Measurements from ENCODE around the gene PI3.
A peak's percentile ranks its signal among the peaks of the same experiment; 100 is the strongest.
"Not testable (repeated sequence)": the region's sequence is repeated elsewhere in the genome, so short reads cannot be mapped to it uniquely, and the experiment has no call there.

The PI3 gene, protein sequence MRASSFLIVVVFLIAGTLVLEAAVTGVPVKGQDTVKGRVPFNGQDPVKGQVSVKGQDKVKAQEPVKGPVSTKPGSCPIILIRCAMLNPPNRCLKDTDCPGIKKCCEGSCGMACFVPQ

GRCh38 chr20:45174434-45175364 is at the start of gene PI3:
PI3 (plus strand) TSS chr20:45174902; CDS start chr20:45174923, 21 bp downstream.
- no peak within 1 kb of the TSS for H3K27ac ChIP-seq
- TF ChIP-seq, protein P1, sequence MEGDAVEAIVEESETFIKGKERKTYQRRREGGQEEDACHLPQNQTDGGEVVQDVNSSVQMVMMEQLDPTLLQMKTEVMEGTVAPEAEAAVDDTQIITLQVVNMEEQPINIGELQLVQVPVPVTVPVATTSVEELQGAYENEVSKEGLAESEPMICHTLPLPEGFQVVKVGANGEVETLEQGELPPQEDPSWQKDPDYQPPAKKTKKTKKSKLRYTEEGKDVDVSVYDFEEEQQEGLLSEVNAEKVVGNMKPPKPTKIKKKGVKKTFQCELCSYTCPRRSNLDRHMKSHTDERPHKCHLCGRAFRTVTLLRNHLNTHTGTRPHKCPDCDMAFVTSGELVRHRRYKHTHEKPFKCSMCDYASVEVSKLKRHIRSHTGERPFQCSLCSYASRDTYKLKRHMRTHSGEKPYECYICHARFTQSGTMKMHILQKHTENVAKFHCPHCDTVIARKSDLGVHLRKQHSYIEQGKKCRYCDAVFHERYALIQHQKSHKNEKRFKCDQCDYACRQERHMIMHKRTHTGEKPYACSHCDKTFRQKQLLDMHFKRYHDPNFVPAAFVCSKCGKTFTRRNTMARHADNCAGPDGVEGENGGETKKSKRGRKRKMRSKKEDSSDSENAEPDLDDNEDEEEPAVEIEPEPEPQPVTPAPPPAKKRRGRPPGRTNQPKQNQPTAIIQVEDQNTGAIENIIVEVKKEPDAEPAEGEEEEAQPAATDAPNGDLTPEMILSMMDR (IDR thresholded peaks at IDR 0.05), result no peak
- no peak for TF ChIP-seq ZFX (IDR thresholded peaks at IDR 0.05; ENCODE audit: borderline replicate concordance)

DNA sequence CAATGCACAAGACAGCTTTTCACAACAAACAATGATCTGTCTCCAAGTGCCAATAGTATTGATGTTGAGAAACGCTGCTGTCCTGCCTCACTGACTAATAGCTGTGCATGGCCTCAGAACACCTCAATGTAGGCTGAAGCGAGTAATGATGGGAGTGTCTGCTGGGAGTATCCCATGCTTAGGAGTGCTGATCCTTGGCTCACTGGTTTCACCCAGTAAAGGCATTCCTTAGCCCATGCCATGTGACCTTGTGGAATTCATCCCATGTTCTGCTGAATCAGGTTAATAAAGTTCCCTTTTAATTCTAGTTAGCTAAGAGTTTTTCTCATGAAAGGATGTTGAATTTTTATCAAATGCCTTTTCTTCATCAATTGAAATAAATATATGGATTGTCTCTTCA is 46.6 kb upstream of the PI3 start:
- H3K27ac ChIP-seq, result no peak overlapping the region
- no peak for TF ChIP-seq ZFX (IDR thresholded peaks at IDR 0.05; ENCODE audit: borderline replicate concordance)
- TF ChIP-seq, protein P1 (IDR thresholded peaks at IDR 0.05), result no peak

GRCh38 chr20:45136911-45137310 is 37.8 kb upstream of the PI3 start:
- H3K27ac ChIP-seq, result no peak overlapping the region
- TF ChIP-seq, protein P1 (IDR thresholded peaks at IDR 0.05), result no peak
- no peak for TF ChIP-seq ZFX (IDR thresholded peaks at IDR 0.05; ENCODE audit: borderline replicate concordance)

GRCh38 chr20:45138561-45139300 is 36.0 kb upstream of the PI3 start:
- no peak for TF ChIP-seq ZFX (IDR thresholded peaks at IDR 0.05; ENCODE audit: borderline replicate concordance)
- TF ChIP-seq, protein P1 (IDR thresholded peaks at IDR 0.05), result peak; percentile 85
- H3K27ac ChIP-seq, result no peak overlapping the region

DNA sequence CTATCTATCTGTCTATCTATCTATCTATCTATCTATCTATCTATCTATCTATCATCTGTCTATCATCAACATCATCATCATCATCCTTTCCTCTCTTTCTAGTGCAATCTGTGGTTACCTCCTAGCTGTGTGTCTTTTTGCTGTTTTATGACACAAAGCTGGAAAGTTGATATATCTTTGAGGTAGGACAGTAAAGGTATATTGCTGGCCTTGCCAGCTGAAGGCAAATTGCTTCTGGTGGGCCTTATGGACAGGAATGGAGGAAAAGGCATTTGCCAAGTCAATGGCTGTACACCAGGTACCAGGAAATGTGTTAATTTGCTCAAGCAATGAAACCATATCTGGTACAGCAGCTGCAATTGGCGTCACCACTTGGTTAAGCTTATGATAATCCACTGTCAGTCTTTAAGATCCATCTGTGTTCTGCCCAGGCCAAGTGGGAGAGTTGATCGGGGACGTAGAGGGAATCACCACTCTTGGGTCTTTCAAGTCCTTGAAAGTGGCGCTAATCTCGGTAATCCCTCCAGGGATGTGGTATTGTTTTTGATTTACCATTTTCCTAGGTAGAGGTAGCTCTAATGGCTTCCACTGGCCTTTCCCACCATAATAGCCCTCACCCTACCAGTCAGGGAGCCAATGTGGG is 34.8 kb upstream of the PI3 start:
- not testable (repeated sequence) for H3K27ac ChIP-seq

DNA sequence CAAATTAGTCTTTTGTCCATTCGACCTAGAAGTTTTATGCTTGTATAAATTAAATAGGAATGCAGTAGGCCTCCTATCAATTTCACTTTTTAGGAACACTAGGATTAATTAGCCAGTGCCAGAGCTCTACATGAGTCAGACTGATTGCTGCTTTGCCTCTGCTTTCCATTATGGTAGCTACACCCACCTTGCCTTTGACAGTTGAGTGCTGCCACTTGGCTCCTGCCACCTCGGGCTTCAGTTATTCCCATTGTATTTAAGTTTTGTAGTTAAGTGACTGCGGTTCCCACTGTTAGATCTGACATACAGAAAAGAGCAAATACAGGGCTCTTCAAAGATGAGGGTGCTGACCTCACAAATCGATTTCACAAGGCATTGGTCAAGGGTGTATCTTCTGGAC is 33.9 kb upstream of the PI3 start:
- TF ChIP-seq ZFX (IDR thresholded peaks at IDR 0.05; ENCODE audit: borderline replicate concordance), result no peak
- TF ChIP-seq, protein P1 (IDR thresholded peaks at IDR 0.05), result no peak
- no peak overlapping the region for H3K27ac ChIP-seq

DNA sequence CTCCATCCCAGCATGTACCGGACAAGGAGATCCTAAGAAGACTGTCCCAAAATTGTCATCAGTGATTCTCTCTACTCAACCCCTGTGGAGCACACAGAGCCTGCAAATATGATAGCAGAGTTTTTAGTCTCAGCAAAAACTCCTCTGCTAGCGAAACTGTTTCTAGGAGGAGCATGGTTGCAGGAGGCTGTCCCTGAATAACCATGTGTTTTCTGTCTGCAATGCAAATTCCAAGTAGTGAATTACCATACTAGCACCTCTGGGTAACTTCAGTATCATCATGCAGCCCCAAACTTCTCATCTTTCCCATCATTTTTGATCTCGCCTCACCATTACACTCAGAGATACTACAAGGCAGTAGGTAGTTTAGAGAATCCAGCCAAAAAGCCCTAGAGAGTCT is 25.6 kb upstream of the PI3 start:
- TF ChIP-seq ZFX (IDR thresholded peaks at IDR 0.05; ENCODE audit: borderline replicate concordance), result no peak
- TF ChIP-seq, protein P1 (IDR thresholded peaks at IDR 0.05), result no peak
- no peak overlapping the region for H3K27ac ChIP-seq

All from 22Rv1 (cell line).